ENCODE data around the gene ANGPTL7.

Gene ANGPTL7

DNA sequence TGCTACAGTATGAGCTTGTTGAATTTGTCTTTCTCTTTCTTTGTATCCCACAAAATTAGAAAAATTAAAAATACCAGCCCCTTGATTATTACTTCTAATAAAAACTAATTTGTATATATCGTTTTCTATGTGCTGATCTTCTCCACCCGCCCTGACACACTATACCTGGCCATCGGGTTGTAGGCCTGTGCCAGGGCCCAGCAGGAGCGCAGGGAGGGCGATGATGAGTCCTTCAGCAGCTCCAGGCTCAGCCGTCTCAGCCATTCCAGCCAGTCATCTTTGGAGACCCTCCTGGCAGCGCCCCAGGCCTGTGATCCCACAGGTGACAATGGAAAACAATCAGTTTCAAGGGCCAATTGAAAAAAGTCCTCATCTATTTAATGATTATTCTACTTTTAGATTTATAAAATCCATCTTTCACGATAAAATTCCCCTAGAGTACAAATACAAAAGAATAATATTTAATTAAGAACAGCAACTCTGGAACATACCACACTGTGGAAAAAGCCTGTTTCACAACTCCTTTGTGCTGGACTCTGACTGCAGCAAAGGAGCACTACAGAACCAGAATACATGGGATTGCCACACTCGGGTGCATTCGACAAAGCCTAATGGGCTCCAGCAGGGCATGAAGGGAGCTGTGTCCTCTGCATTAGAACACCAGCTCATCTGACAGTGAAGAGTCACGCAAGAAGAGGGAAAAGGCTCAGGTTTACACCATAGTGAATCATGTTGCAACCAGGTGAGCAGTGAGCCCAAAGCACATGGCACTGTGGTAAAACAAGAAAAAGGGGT is 15.4 kb downstream of the ANGPTL7 start:
- DNase-seq (ENCODE audit: insufficient read length, low spot score) (no peak), FAIRE-seq (no peak)
- TF ChIP-seq POLR2A (IDR thresholded peaks at IDR 0.05; ENCODE audit: low read depth, low read length), result no peak

- no peak for DNase-seq (ENCODE audit: insufficient read length, low spot score)
- no peak for FAIRE-seq
- TF ChIP-seq POLR2A (IDR thresholded peaks at IDR 0.05; ENCODE audit: low read depth, low read length), result no peak
Measured at GRCh38 chr1:11207898-11208611, 18.9 kb downstream of the ANGPTL7 start.

- TF ChIP-seq POLR2A (IDR thresholded peaks at IDR 0.05; ENCODE audit: low read depth, low read length), result no peak
- FAIRE-seq (no peak), DNase-seq (ENCODE audit: insufficient read length, low spot score) (no peak)
Measured at GRCh38 chr1:11211461-11211860, 22.3 kb downstream of the ANGPTL7 start.

DNA sequence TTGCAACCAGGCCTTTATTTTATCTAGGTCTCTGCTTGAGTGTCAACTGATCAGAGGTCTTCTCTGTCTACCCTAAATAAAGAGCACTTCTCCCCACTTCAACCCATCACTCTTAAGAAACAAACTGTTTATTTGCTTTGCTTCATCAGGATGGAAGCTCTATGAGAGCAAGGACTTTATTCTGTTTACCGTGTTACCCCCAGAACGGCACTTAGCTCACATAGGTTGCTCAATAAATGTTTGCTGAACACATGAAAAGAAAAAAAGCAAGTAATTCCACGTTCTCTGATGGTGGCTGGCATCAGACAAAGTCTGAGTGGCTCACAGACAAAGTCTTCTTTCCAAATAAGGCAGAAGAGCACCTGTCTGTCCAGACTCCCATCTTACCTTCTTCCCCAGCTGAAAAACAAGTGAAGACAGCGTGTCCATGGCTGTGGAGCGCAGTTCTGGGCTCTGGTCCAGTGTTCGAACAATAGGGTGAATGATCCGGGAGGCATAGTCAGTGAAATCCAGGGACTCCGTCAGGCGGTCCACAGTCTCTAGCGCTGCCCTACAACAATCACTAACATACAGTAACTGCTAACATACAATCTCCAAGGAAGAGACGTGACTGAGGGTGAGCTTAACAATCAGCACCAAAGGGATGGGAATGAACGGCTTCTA is 22.9 kb downstream of the ANGPTL7 start:
- FAIRE-seq (no peak), DNase-seq (ENCODE audit: insufficient read length, low spot score) (no peak)
- TF ChIP-seq POLR2A (IDR thresholded peaks at IDR 0.05; ENCODE audit: low read depth, low read length), result no peak

DNA sequence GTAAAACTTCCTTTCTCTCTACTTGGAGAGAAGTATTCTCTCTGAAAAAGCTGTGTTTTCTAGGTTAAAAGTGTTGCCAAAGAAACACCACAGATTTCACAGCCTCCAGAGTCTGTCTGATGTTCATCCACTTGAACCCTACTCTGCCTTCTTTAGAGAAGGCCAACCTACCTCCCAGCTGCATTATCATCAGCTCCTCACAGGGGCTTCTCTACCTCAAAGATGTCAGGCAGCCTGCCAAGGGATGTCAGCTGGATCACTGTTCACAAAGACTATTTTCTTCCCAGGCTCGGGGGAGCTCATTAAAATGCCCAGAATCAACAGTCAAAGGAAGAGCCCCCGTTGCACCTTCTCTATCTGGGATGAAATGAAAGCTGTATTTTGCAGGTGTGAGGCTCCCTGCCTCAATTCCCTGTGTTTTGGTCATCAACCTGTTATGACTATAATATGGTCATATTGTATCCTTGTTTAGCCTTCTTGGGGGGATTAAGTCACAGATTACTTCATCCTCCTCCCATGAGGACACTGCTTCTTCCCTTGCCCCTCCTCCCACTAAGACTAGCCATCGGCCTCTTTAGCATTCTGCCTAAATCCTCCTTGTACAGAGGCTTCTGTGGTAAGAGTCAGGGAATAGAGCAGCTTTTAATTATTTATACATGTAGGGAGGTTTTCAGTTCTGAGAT is 25.7 kb downstream of the ANGPTL7 start:
- TF ChIP-seq POLR2A (IDR thresholded peaks at IDR 0.05; ENCODE audit: low read depth, low read length), result no peak
- no peak for DNase-seq (ENCODE audit: insufficient read length, low spot score)
- no peak for FAIRE-seq

GRCh38 chr1:11215381-11216005 is 26.3 kb downstream of the ANGPTL7 start:
- DNase-seq (ENCODE audit: insufficient read length, low spot score), result no peak
- no peak for FAIRE-seq
- TF ChIP-seq POLR2A (IDR thresholded peaks at IDR 0.05; ENCODE audit: low read depth, low read length), result no peak

- DNase-seq (ENCODE audit: insufficient read length, low spot score), result no peak
- no peak for TF ChIP-seq POLR2A (IDR thresholded peaks at IDR 0.05; ENCODE audit: low read depth, low read length)
- no peak for FAIRE-seq
Measured at GRCh38 chr1:11216074-11216473, 26.9 kb downstream of the ANGPTL7 start.

GRCh38 chr1:11227106-11228077 is 38.2 kb downstream of the ANGPTL7 start:
- no peak for FAIRE-seq

GRCh38 chr1:11229203-11229602 is 40.0 kb downstream of the ANGPTL7 start:
- TF ChIP-seq POLR2A (IDR thresholded peaks at IDR 0.05; ENCODE audit: low read depth, low read length), result no peak
- no peak for FAIRE-seq
- no peak for DNase-seq (ENCODE audit: insufficient read length, low spot score)

More at GRCh38 chr1:11227106-11228077, 38.2 kb downstream of the ANGPTL7 start:
- TF ChIP-seq POLR2A (IDR thresholded peaks at IDR 0.05; ENCODE audit: low read depth, low read length), result no peak
- no peak for DNase-seq (ENCODE audit: insufficient read length, low spot score)

- DNase-seq (ENCODE audit: insufficient read length, low spot score) (no peak), FAIRE-seq (no peak)
- TF ChIP-seq POLR2A (IDR thresholded peaks at IDR 0.05; ENCODE audit: low read depth, low read length), result no peak
Measured at GRCh38 chr1:11233208-11233607, 44.1 kb downstream of the ANGPTL7 start.

DNA sequence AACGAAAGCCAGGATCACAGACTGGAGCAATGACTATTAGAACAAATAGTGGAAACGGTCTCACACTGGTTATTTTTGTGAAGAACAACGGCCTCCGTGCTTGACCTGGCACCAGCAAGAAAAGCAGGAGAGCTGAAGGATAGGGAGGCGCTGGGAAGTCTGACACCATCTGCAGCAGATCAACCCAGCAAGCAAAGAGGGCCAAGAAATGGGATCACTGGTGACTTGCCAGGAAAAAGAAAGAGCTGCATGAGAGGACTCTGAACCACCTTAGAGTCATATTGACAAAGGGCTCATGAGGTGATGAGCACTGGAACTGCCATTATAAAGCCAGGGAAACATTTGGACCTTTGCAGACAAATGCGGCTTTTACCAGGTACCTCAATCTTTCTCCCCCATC is 48.2 kb downstream of the ANGPTL7 start:
- FAIRE-seq, result no peak
- DNase-seq (ENCODE audit: insufficient read length, low spot score), result no peak
- no peak for TF ChIP-seq POLR2A (IDR thresholded peaks at IDR 0.05; ENCODE audit: low read depth, low read length)

DNA sequence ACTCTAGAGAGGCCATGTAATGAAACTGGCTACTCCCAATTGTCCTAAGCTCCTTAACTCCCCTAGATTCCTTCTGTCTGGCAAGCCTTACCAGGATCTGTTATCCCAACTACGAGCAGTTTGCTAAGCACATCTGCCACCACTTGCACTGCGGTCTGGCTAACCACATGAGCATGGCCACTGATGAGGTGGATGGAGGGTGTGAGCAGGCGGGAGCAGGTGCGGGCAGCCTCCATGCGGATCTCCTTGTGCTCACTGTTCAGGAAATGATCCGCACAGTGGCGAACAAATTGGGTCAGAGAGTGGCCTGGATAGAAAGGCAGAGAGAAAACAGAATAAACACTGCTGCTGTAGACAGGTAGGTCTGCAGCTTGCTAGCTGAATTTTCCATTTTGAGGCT is 49.2 kb downstream of the ANGPTL7 start:
- no peak for FAIRE-seq
- no peak for TF ChIP-seq POLR2A (IDR thresholded peaks at IDR 0.05; ENCODE audit: low read depth, low read length)
- DNase-seq (ENCODE audit: insufficient read length, low spot score), result no peak
